GM12864 (cell line): Measurements from ENCODE around the gene RIPOR1.

Experiments
- DNase-seq: peaks from one replicate; pipeline ENCODE4 v3.0.0-alpha.2; 2011; ENCODE audit warnings: low read depth
- H3K4me3 ChIP-seq: 2 replicates; pipeline ENCODE4 v1.5.1; 2011; ENCODE audit warnings: mild to moderate bottlenecking, low read depth, low read length, control low read depth
- CTCF ChIP-seq: IDR thresholded peaks from 2 replicates; pipeline ENCODE4 v1.5.1; 2011; ENCODE audit warnings: low read depth, mild to moderate bottlenecking, moderate library complexity, low read length, control low read depth, inconsistent platforms; ENCODE audit errors: missing control alignments

RIPOR1 gene

DNA sequence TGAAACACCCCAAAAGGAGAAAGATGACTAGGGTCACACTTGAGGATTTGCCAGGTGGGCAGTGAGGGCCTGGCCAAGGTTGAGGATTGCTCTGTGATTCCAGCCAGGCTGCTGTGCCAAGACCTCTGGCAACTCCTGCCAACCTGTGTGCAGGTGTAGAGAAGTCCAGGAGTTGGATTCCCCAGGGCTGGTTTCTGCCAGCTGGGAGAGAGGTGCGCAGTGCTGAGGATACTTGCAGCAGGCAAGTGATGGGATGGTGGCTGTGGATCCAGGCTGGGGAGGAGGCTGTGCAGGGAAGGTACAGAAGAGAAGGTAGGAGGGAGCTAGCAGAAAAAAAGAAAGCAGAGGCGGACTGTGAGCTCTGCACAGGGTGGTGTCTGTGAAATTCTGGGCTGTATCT lies 6.6 kb downstream of the RIPOR1 start:
- H3K4me3 ChIP-seq, result no peak overlapping the region
- no peak for TF ChIP-seq CTCF
- no peak for DNase-seq

DNA sequence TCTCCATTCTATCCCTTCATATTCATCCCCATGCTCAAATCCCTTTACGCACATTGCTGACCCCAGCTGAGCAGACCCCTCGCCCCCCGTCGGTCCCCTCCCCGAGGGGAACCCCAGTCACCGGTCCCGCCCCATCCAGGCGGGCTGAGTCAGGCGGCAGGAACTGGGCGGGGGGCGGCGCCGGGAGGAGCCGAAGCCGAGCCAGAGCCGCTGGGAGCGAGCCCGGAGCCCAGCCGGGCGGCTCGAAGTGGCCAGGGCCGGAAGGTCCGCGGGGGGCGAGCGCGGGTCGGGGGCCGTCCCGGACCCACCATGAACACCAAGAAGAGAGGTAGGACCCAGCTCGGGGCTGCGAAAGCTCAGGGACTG lies 8.6 kb downstream of the RIPOR1 start:
- H3K4me3 ChIP-seq, result peak overlapping the region; percentile 68
- no peak for DNase-seq

GRCh38 chr16:67537636-67538591 lies 9.3 kb downstream of the RIPOR1 start:
- H3K4me3 ChIP-seq, result peak overlapping the region; percentile 68
- TF ChIP-seq CTCF, result no peak
- DNase-seq, result no peak

More for the DNA sequence above, 8.6 kb downstream of the RIPOR1 start:
- TF ChIP-seq CTCF, result no peak

DNA sequence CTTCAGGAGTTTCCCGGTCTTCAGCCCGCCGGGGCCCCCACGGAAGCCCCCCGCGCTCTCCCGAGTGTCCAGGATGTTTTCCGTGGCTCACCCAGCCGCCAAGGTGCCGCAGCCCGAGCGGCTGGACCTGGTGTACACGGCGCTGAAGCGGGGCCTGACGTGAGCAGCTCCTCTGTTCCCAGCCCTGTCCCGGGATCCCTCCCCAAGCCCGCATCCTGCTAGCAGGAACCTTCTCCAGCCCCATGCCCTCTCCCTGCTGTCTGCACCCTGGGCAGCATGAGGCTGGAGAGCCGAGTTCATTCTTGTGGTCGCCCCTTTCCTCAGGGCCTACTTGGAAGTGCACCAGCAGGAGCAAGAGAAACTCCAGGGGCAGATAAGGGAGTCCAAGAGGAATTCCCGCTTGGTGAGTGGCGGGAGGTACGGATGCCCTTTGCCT lies 10.1 kb downstream of the RIPOR1 start:
- no peak for TF ChIP-seq CTCF
- DNase-seq, result no peak
- no peak overlapping the region; the same call in 1 of the 2 replicates for H3K4me3 ChIP-seq

DNA sequence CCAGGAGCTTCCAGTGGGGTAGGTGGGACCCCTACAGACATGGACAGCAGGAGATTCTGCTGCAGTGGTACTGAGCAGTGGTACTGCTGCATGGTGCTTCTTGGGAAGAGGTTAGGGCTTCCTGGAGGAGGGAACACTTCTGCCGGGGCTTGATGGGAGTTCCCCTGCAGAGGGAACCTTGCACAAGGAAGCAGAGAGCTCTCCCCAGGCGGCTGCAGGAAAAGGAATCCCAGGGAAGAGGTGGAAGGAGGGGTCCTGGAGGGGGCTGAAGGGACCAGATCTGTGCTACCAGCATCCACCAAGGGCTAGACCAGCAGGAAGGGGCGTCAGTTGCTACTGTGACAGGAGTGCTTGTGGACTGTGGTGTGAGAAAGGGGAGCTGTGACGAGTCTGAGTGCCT lies 10.6 kb downstream of the RIPOR1 start:
- no peak for DNase-seq
- no peak overlapping the region for H3K4me3 ChIP-seq
- TF ChIP-seq CTCF, result no peak

DNA sequence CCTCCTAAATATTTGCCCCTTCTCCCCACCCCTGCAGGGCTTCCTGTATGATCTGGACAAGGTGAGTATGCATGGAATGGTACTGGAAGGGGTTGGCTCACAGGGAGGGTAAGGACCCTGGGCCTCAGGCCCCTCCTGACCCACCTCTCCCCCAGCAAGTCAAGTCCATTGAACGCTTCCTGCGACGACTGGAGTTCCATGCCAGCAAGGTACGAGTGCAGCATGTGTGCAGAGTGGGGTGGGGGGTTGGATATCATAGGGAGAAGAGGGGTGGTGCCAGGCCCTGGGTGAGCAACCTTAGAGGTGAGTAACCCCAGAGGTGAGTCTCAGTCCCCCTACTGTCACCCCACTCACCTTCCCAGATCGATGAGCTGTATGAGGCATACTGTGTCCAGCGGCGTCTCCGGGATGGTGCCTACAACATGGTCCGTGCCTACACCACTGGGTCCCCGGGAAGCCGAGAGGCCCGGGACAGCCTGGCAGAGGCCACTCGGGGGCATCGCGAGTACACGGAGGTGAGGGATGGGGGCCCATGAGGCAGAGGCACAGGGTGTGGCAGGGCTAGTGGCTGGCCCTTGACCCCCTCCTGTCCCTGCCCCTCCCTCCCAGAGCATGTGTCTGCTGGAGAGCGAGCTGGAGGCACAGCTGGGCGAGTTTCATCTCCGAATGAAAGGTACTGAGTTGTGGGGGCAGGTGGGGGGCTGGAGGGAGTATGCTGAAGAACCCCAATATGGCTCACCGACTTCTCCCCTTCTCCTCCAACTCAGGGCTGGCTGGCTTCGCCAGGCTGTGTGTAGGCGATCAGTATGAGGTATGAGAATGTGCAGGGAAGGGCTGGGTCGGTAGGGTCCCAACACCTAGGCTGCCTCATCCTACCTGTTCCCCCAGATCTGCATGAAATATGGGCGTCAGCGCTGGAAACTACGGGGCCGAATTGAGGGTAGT lies 11.3 kb downstream of the RIPOR1 start:
- no peak for TF ChIP-seq CTCF
- DNase-seq, result no peak
- H3K4me3 ChIP-seq, result no peak overlapping the region
